Ectodermal cell (in vitro differentiated cells): ENCODE data around the gene SRGAP1.
"Not testable (repeated sequence)": the region's sequence is repeated elsewhere in the genome, so short reads cannot be mapped to it uniquely, and the experiment has no call there.

Experiments used
- H3K27ac ChIP-seq: 2 replicates; pipeline ENCODE4 v1.7.0; 2013; ENCODE audit warnings: mild to moderate bottlenecking, low read depth, low read length; ENCODE audit not compliant: insufficient read depth, poor library complexity, severe bottlenecking
- H3K27me3 ChIP-seq: 2 replicates; pipeline ENCODE4 v1.7.0; 2013; ENCODE audit warnings: mild to moderate bottlenecking, low read length; ENCODE audit not compliant: insufficient read depth, control insufficient read depth, poor library complexity, severe bottlenecking
- H3K36me3 ChIP-seq: one replicate; pipeline ENCODE4 v1.7.0; 2013; ENCODE audit warnings: low read length; ENCODE audit not compliant: control insufficient read depth, insufficient read depth
- H3K4me1 ChIP-seq: one replicate; pipeline ENCODE4 v1.7.0; 2013; ENCODE audit warnings: low read length; ENCODE audit not compliant: control insufficient read depth, insufficient read depth
- H3K4me3 ChIP-seq: 2 replicates; pipeline ENCODE4 v1.7.0; 2013; ENCODE audit warnings: low read depth, low read length, control low read depth; ENCODE audit not compliant: insufficient read depth
- H3K9me3 ChIP-seq: 2 replicates; pipeline ENCODE4 v1.7.0; 2013; ENCODE audit warnings: mild to moderate bottlenecking, low read length, moderate library complexity; ENCODE audit not compliant: control insufficient read depth
- WGBS, 2 experiments: methylation state at CpG; one replicate each; pipeline ENCODE4 v1.1.7; 2013; ENCODE audit warnings: missing lambda C conversion rate in 2 of 2; 5-methylcytosine and 5-hydroxymethylcytosine counted together

Gene SRGAP1

DNA sequence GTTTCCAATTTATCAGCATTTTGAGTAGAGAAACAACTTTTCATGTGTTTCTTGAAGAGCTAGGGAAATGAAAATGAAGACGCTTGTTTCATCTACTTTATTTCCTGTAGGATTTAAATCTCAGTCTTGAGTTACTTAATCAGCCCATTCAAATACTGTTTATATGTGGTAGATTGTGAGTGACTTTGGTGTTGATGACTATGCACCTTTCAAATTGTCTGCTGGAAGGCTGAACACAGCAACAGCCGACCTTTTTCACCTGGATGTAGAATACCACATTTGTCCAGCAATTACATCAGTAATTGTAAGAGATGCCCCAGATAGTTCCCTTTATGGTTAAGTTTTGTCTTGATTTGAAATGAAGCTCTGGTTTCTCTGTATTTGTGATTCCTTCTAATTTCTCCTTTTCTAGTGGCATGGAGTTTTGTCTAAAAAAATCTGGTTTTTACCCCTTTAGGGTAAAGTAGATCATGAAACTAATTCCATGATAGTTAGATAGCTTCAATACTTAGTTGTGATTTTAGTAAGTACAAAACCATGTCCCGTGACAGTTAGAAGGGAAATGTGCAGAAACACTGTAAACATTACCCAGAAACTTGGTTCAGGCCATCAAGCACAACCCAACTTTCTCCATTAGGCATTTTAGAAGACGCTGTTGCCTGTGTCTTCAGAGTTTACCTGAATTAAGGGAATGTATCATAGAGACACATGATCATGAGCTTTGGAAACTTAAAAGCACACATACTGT is 165.0 kb downstream of the SRGAP1 start:
- 94 to 98% methylated on average over 1 to 4 of the region's 4 CpGs for WGBS, 2 experiments
- no peak overlapping the region for H3K27ac ChIP-seq

DNA sequence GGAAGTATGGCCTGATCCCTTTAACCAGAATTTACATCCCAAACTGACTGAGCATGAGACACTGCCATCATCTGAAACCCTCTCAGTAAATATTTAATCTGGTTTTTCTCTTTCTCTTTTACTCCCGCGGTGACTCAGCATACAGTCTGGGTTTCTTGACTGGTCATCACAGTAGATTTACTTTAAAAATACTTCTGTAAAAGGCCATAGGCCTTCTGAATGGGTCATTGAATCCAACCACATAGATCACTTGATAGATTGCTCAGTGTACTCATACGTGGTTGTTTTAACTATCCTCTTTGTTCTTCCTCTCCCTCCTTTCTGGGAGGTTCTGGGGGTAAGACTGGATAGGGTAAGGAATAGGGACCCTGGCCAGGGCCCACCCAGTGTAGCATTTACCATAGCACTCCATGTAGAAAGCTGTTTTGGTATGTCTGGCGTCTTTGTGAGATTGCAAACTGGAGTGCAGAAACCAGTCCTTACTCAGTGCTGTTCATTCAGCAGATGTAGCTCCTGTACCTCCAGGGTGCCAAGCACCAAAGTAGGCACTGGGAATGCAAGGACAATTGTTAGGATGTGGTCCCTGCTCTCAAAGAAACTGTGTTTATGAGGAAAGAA is 165.7 kb downstream of the SRGAP1 start:
- H3K36me3 ChIP-seq, result no peaks in the 10 kb centered on the region
- H3K4me1 ChIP-seq, result no peaks in the 10 kb centered on the region
- H3K4me3 ChIP-seq, result no peak overlapping the region
- H3K9me3 ChIP-seq, result no peaks in the 10 kb centered on the region
- WGBS, 2 experiments, result 89 to 96% methylated on average over 3 to 4 of the region's 4 CpGs
- H3K27me3 ChIP-seq, result no peaks in the 10 kb centered on the region
- H3K27ac ChIP-seq, result no peak overlapping the region

More for the DNA sequence above, 165.0 kb downstream of the SRGAP1 start:
- Histone ChIP-seq H3K36me3 (no peaks in the 10 kb centered on the region), H3K4me3 (no peak overlapping the region), H3K27me3 (no peaks in the 10 kb centered on the region), H3K9me3 (no peaks in the 10 kb centered on the region), H3K4me1 (no peaks in the 10 kb centered on the region)

DNA sequence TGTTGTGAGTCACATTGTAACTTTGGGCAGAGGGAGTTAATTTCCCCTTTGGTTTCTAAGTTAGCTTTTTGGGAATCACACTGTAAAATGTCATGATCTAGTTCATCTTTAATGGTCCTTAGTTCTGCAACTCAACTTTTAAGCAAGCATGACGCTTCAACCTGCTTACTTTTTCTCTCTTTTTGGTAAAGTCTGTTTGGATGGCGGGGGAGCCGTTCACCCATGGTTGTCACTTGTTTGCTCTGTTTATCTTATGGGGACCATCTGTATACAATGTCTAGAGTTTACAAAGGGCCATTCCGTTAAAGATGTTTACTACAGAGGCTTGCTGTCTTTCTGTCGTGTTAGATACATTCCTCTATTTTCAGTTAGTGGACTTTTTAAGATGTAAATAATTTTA is 172.0 kb downstream of the SRGAP1 start:
- Histone ChIP-seq H3K27me3 (no peaks in the 10 kb centered on the region), H3K27ac (no peak overlapping the region), H3K36me3 (no peaks in the 10 kb centered on the region), H3K4me3 (no peak overlapping the region), H3K9me3 (no peaks in the 10 kb centered on the region), H3K4me1 (no peaks in the 10 kb centered on the region)
- WGBS, 2 experiments, result 93 to 96% methylated on average over 3 to 5 of the region's 5 CpGs

DNA sequence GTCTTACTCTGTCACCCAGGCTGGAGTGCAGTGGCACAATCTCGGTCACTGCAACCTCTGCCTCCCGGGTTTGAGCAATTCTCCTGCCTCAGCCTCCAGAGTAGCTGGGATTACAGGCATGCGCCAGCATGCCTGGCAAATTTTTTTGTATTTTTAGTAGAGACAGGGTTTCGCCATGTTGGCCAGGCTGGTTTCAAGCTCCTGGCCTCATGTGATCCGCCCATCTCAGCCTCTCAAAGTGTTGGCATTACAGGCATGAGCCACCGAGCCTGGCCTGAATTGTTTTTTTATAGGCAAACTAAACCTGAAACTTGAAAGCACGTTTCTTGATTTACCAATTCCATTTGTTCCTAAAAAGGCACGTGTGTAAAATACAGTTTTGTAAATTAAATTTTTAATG is 173.6 kb downstream of the SRGAP1 start:
- not testable (repeated sequence) for H3K4me3 ChIP-seq, H3K36me3 ChIP-seq, H3K4me1 ChIP-seq, H3K9me3 ChIP-seq, H3K27ac ChIP-seq, H3K27me3 ChIP-seq
- 85 to 89% methylated on average over 7 of the region's 8 CpGs for WGBS, 2 experiments

DNA sequence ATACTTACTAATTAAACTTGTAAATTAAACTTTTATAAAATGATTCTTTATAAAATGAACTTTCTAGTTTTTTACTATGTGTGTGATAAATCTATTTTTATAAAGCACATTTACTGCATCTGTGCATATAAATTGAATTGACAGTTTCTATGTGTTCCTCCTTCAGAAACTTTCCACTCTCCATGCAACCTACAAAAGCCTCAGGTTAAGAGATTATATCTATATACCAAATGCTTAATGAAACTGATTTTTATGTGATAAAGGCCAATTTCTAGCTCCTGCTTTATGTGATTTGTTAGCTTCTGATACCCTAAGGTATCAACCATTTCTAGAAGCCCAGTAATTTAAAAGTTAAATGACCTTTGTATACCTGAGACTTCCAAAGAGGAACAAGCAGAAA is 174.0 kb downstream of the SRGAP1 start:
- Histone ChIP-seq H3K9me3 (no peaks in the 10 kb centered on the region), H3K4me1 (no peaks in the 10 kb centered on the region), H3K36me3 (no peaks in the 10 kb centered on the region), H3K4me3 (no peak overlapping the region), H3K27ac (no peak overlapping the region), H3K27me3 (no peaks in the 10 kb centered on the region)

DNA sequence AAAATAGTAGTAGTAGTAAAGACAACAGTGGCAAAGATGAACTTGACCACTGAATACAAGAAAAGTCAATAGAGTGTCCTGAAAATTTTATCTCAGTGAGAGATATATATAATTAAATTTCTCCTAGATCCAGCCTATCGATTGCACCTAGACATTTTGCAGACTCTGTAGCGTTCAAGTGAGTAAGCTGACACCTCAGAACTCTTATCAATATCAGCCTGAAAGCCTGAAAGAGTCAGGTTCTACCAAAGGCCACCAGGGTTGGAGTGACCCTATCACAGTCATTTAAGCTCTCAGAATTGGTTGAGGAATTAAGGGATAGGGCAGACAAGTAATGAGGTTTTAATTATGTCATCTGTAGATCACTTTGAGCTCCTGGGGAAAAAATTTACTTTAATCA is 174.6 kb downstream of the SRGAP1 start:
- Histone ChIP-seq H3K27ac (no peak overlapping the region), H3K27me3 (no peaks in the 10 kb centered on the region), H3K9me3 (no peaks in the 10 kb centered on the region), H3K4me1 (no peaks in the 10 kb centered on the region), H3K4me3 (no peak overlapping the region), H3K36me3 (no peaks in the 10 kb centered on the region)
- 91 to 100% methylated on average over 2 of the region's 2 CpGs for WGBS, 2 experiments

DNA sequence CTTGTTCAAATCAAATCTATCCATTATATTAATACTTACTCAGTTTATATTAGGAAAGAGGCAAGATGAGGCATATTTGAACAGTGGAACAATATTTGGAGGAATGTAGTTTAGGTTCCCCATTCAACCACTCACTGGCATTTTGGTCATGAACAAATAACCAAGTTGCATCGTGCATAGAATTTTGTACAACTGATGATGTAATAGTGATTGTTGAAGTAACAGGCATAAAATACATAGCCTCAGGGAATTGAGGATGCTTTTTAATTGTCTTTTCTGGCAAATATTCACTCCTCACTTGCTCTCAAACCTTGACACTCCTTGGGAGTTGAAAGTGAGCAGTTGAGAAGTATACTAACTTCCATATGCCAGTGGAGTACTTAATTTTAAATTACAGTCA is 175.2 kb downstream of the SRGAP1 start:
- no peak overlapping the region for H3K4me3 ChIP-seq
- no peaks in the 10 kb centered on the region for H3K9me3 ChIP-seq
- no peaks in the 10 kb centered on the region for H3K27me3 ChIP-seq
- no peaks in the 10 kb centered on the region for H3K4me1 ChIP-seq
- H3K36me3 ChIP-seq, result no peaks in the 10 kb centered on the region
- 90% methylated on average over 1 of the region's 1 CpG; no CpG with 5 or more reads in 1 of the 2 experiments for WGBS, 2 experiments
- H3K27ac ChIP-seq, result no peak overlapping the region

DNA sequence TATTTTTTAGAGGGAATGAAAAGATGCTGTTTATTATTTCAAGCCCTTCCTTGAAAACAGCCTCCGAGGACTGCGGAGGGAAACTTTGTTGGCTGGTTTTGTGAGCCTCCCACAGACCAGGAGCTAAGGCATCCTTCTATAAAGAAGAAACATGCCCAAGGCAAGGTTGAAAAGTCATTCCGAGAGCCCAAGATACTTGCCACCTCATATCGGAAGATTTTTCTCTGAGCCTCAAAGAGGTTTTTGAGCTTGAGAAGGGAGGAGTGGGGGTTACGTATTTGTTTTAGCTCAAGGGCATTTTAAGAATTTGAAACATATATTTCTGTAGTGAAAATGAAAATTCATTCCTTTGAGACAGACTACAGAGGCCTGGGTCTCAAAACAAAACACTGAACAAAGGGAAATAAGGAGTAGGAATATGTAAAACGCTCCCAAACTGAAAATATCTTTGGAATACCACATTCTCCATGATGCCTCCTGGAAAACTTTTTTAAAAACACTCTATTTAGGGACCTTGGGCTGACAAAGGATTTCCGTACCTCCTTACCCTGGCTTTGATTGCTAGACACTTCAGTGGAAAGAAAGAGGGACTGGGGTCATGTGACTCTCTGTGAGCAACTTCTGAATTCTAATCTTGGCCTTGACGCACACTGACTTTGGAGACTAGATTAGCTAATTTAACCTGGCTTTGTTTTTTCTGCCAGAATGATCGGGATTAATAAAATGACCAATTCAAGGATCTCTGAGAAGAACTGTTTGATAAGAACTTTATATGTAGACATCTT is 180.9 kb downstream of the SRGAP1 start:
- H3K36me3 ChIP-seq, result no peaks in the 10 kb centered on the region
- no peaks in the 10 kb centered on the region for H3K4me1 ChIP-seq
- H3K9me3 ChIP-seq, result no peaks in the 10 kb centered on the region
- H3K4me3 ChIP-seq, result no peak overlapping the region
- H3K27me3 ChIP-seq, result no peaks in the 10 kb centered on the region
- H3K27ac ChIP-seq, result no peak overlapping the region
- WGBS, 2 experiments, result 90 to 96% methylated on average over 9 of the region's 9 CpGs

DNA sequence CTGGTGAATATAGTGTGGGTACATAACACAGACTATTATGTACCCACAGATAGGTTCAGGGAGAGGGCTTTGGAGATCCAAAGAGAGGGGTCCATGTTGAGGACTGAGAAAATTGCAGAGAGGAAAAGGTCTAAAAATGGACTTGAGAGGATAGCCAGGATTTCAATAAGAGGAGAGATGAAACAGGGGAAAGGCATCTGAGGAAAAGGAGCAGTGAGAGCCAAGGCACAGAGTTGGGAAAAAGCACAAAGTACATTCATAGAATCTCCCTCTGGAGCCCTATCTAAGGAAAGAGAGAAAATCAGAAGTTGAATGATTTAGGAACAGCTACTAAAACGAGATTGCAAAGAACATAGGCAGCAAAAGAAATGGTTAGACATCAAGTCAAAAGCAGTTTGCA is 182.8 kb downstream of the SRGAP1 start:
- H3K27ac ChIP-seq, result no peak overlapping the region
- no peak overlapping the region for H3K4me3 ChIP-seq
- no peaks in the 10 kb centered on the region for H3K27me3 ChIP-seq
- no peaks in the 10 kb centered on the region for H3K4me1 ChIP-seq
- H3K36me3 ChIP-seq, result peaks cover 4% of the 10 kb centered on the region
- H3K9me3 ChIP-seq, result no peaks in the 10 kb centered on the region
- 93% methylated on average over 1 of the region's 1 CpG for WGBS, 2 experiments

DNA sequence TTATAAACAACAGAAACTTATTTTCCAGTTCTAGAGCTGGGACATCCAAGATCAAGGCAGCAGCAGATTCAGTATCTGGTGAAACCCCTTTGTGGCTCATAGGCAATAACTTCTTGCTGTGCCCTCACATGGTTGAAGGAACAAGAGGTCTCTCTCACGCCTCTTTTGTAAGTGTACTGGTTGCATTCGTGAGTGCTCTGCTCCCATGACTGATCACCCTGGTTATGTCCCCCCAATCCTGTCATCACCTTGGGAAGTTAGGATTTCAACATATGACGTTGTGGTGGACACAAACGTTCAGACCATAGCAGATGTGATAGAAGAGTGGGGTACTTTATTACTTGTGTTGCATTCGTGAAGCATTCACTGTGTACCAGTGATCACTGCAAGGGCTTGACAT is 184.0 kb downstream of the SRGAP1 start:
- no peaks in the 10 kb centered on the region for H3K27me3 ChIP-seq
- H3K4me3 ChIP-seq, result no peak overlapping the region
- no peak overlapping the region for H3K27ac ChIP-seq
- H3K36me3 ChIP-seq, result peaks cover 5% of the 10 kb centered on the region
- 79 to 82% methylated on average over 5 of the region's 5 CpGs for WGBS, 2 experiments
- H3K9me3 ChIP-seq, result no peaks in the 10 kb centered on the region
- no peaks in the 10 kb centered on the region for H3K4me1 ChIP-seq
